ENCODE measurements around the gene LRRN2.
"Not testable (repeated sequence)": the region's sequence is repeated elsewhere in the genome, so short reads cannot be mapped to it uniquely, and the experiment has no call there.

DNA sequence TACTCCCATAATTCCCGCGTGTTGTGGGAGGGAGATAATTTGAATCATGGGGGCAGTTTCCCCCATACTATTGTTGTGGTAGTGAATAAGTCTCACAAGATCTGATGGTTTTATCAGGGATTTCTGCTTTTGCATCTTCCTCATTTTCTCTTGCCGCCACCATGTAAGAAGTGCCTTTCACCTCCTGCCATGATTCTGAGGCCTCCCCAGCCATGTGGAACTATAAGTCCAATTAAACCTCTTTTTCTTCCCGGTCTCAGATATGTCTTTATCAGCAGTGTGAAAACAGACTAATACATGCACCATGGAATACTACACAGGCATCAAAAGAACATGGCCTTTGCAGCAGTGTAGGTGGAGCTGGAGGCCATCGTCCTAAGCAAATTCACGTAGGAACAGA, 56.1 kb downstream of the LRRN2 start:
- TF ChIP-seq, protein P1, sequence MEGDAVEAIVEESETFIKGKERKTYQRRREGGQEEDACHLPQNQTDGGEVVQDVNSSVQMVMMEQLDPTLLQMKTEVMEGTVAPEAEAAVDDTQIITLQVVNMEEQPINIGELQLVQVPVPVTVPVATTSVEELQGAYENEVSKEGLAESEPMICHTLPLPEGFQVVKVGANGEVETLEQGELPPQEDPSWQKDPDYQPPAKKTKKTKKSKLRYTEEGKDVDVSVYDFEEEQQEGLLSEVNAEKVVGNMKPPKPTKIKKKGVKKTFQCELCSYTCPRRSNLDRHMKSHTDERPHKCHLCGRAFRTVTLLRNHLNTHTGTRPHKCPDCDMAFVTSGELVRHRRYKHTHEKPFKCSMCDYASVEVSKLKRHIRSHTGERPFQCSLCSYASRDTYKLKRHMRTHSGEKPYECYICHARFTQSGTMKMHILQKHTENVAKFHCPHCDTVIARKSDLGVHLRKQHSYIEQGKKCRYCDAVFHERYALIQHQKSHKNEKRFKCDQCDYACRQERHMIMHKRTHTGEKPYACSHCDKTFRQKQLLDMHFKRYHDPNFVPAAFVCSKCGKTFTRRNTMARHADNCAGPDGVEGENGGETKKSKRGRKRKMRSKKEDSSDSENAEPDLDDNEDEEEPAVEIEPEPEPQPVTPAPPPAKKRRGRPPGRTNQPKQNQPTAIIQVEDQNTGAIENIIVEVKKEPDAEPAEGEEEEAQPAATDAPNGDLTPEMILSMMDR (IDR thresholded peaks at IDR 0.05; ENCODE audit: extremely low read depth in 1 of 2, insufficient read depth in 1 of 2, low read depth in 1 of 2, low read length in 2 of 2) = not testable (repeated sequence)
- not testable (repeated sequence) for TF ChIP-seq MYC (IDR thresholded peaks at IDR 0.05; ENCODE audit: low read depth, low read length); EZH2 (IDR thresholded peaks at IDR 0.05; ENCODE audit: borderline replicate concordance, low read depth, low read length, severe bottlenecking); POLR2AphosphoS5 (IDR thresholded peaks at IDR 0.05; ENCODE audit: insufficient read depth, low read depth, low read length); FOS (IDR thresholded peaks at IDR 0.05; ENCODE audit: borderline replicate concordance, insufficient read depth, low read length)
- TF ChIP-seq, protein P2, sequence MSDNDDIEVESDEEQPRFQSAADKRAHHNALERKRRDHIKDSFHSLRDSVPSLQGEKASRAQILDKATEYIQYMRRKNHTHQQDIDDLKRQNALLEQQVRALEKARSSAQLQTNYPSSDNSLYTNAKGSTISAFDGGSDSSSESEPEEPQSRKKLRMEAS (IDR thresholded peaks at IDR 0.05; ENCODE audit: insufficient read depth, insufficient read length) = not testable (repeated sequence)
